HepG2 (cell line): ENCODE measurements around the gene PPFIA4.

ENCODE experiments used
- ATF3 ChIP-seq: sonication (generic); formaldehyde crosslinking; IDR thresholded peaks from 2 replicates; pipeline ENCODE4 v1.4.0; 2020; ENCODE audit warnings: missing genetic modification reagents
- CREB1 ChIP-seq, 2 experiments: fragments of 450-650 bp in 1 of 2; IDR thresholded peaks; 2 replicates each; pipeline ENCODE4 v1.6.1; 2016 to 2017; ENCODE audit warnings: control low read depth in 1 of 2, mild to moderate bottlenecking in 1 of 2, missing compliant biosample characterization in 1 of 2, missing genetic modification characterization in 1 of 2
- FOXA1 ChIP-seq, 2 experiments: fragments of 450-650 bp in 1 of 2; sonication (generic) in 1 of 2; formaldehyde crosslinking in 1 of 2; IDR thresholded peaks; 2 replicates each; pipeline versions ENCODE4 v1.4.0 to v1.6.1; 2016 to 2020; ENCODE audit warnings: missing genetic modification reagents in 1 of 2
- SIN3A ChIP-seq: IDR thresholded peaks from 2 replicates; pipeline ENCODE4 v1.6.1; 2011; ENCODE audit warnings: low read depth, mild to moderate bottlenecking, control low read depth, low read length, borderline replicate concordance
- TF ChIP-seq, protein P1 (sequence below): sonication (generic); formaldehyde crosslinking; IDR thresholded peaks from 2 replicates; pipeline ENCODE4 v1.4.0; 2020; ENCODE audit warnings: low read depth, mild to moderate bottlenecking, missing genetic modification reagents
- TF ChIP-seq, protein P2 (sequence below): sonication (generic); formaldehyde crosslinking; IDR thresholded peaks from 2 replicates; pipeline ENCODE4 v1.5.0; 2020; ENCODE audit warnings: mild to moderate bottlenecking, missing genetic modification reagents, moderate library complexity

DNA sequence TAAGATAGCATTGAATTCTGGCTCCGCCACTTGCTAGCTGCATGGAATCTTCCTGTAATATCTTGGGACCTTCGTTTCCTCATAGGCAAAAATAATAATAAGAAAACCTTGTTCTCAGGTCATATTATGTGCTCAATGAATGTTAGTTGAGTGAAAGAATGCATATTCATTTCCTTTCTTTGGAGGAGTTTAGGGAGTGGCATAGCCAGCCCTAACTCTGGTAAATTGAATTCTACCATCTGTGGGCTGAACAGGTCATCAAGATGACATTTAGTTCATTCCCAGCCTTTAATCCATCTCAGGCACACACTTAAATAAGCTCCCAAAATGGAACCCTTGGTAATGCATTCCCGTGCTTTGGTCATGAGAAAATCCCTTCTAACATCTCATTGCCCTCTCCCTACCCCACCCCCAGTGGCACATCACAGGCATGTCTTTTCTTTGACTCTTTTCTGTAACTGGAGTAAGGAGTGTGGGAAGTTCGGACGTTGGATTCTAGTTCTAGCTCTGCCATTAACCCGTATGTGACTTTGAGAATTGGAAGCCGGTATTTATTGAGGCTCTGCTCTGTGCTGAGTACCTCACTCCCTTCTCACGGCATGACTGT is 72.7 kb downstream of the PPFIA4 start:
- TF ChIP-seq SIN3A (no peak), CREB1 (IDR thresholded peaks at IDR 0.05) (no peak), CREB1 (CRISPR knock-in tag; IDR thresholded peaks at IDR 0.05) (no peak), ATF3 (no peak), FOXA1 (IDR thresholded peaks at IDR 0.05) (no peak), FOXA1 (CRISPR knock-in tag; IDR thresholded peaks at IDR 0.05) (no peak)
- TF ChIP-seq, protein P1, sequence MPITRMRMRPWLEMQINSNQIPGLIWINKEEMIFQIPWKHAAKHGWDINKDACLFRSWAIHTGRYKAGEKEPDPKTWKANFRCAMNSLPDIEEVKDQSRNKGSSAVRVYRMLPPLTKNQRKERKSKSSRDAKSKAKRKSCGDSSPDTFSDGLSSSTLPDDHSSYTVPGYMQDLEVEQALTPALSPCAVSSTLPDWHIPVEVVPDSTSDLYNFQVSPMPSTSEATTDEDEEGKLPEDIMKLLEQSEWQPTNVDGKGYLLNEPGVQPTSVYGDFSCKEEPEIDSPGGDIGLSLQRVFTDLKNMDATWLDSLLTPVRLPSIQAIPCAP (CRISPR knock-in tag), result no peak
- TF ChIP-seq, protein P2, sequence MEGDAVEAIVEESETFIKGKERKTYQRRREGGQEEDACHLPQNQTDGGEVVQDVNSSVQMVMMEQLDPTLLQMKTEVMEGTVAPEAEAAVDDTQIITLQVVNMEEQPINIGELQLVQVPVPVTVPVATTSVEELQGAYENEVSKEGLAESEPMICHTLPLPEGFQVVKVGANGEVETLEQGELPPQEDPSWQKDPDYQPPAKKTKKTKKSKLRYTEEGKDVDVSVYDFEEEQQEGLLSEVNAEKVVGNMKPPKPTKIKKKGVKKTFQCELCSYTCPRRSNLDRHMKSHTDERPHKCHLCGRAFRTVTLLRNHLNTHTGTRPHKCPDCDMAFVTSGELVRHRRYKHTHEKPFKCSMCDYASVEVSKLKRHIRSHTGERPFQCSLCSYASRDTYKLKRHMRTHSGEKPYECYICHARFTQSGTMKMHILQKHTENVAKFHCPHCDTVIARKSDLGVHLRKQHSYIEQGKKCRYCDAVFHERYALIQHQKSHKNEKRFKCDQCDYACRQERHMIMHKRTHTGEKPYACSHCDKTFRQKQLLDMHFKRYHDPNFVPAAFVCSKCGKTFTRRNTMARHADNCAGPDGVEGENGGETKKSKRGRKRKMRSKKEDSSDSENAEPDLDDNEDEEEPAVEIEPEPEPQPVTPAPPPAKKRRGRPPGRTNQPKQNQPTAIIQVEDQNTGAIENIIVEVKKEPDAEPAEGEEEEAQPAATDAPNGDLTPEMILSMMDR (CRISPR knock-in tag), result no peak
